Mesenchymal stem cell (in vitro differentiated cells and primary cell): ENCODE measurements around the gene CCDC92B.

Source experiments
- DNase-seq: peaks from one replicate; pipeline ENCODE4 v3.0.0-alpha.2; 2013
- H2AFZ ChIP-seq: one replicate; pipeline ENCODE4 v1.6.1; 2013; ENCODE audit warnings: low read depth, mild to moderate bottlenecking, control low read depth, inconsistent platforms, low read length, moderate library complexity
- H2AK5ac ChIP-seq: 2 replicates; pipeline ENCODE4 v1.6.1; 2013; ENCODE audit warnings: low read length, moderate library complexity, mild to moderate bottlenecking, inconsistent platforms; ENCODE audit not compliant: severe bottlenecking
- H2BK120ac ChIP-seq: one replicate; pipeline ENCODE4 v1.6.1; 2013; ENCODE audit warnings: low read depth, mild to moderate bottlenecking, inconsistent platforms, low read length, moderate library complexity
- H2BK12ac ChIP-seq, 2 experiments: one replicate each; pipeline ENCODE4 v1.6.1; 2013; ENCODE audit warnings: inconsistent platforms in 2 of 2, low read length in 2 of 2, mild to moderate bottlenecking in 2 of 2, moderate library complexity in 2 of 2, control low read depth in 1 of 2
- H2BK15ac ChIP-seq: one replicate; pipeline ENCODE4 v1.6.1; 2013; ENCODE audit warnings: mild to moderate bottlenecking, low read depth, inconsistent platforms; ENCODE audit not compliant: poor library complexity, severe bottlenecking
- H2BK5ac ChIP-seq: 2 replicates; pipeline ENCODE4 v1.6.1; 2013; ENCODE audit warnings: low read depth, mild to moderate bottlenecking, low read length, control low read depth, inconsistent platforms; ENCODE audit not compliant: poor library complexity, severe bottlenecking
- H3K14ac ChIP-seq, 2 experiments: one replicate each; pipeline ENCODE4 v1.6.1; 2013; ENCODE audit warnings: inconsistent platforms in 2 of 2, low read length in 2 of 2, control low read depth in 1 of 2, mild to moderate bottlenecking in 1 of 2, moderate library complexity in 1 of 2
- H3K18ac ChIP-seq, 2 experiments: one replicate each; pipeline ENCODE4 v1.6.1; 2013; ENCODE audit warnings: inconsistent platforms in 2 of 2, low read length in 2 of 2, control low read depth in 1 of 2, low read depth in 1 of 2, mild to moderate bottlenecking in 1 of 2
- H3K23ac ChIP-seq, 2 experiments: one replicate each; pipeline ENCODE4 v1.6.1; 2013; ENCODE audit warnings: inconsistent platforms in 2 of 2, low read length in 2 of 2, mild to moderate bottlenecking in 2 of 2, moderate library complexity in 2 of 2, control low read depth in 1 of 2
- H3K27ac ChIP-seq: 2 replicates; pipeline ENCODE4 v1.5.1; 2013; ENCODE audit warnings: mild to moderate bottlenecking, moderate library complexity, low read length, control low read depth, inconsistent platforms; ENCODE audit not compliant: poor library complexity, severe bottlenecking
- H3K27me3 ChIP-seq, 2 experiments: 2 replicates each; pipeline versions ENCODE4 v1.6.1 to v1.7.0; 2013; ENCODE audit warnings: low read length in 2 of 2, mild to moderate bottlenecking in 2 of 2, moderate library complexity in 2 of 2, control low read depth in 1 of 2, inconsistent platforms in 1 of 2; ENCODE audit not compliant: control insufficient read depth in 1 of 2, insufficient read depth in 1 of 2
- H3K36me3 ChIP-seq, 2 experiments: 2 replicates each; pipeline versions ENCODE4 v1.6.1 to v1.7.0; 2013; ENCODE audit warnings: low read length in 2 of 2, control low read depth in 1 of 2, inconsistent platforms in 1 of 2, low read depth in 1 of 2, mild to moderate bottlenecking in 1 of 2; ENCODE audit not compliant: insufficient read depth in 2 of 2, control insufficient read depth in 1 of 2
- H3K4ac ChIP-seq, 2 experiments: one replicate each; pipeline ENCODE4 v1.6.1; 2013; ENCODE audit warnings: inconsistent platforms in 2 of 2, low read length in 2 of 2, mild to moderate bottlenecking in 2 of 2, moderate library complexity in 2 of 2, control low read depth in 1 of 2, low read depth in 1 of 2
- H3K4me1 ChIP-seq: 2 replicates; pipeline ENCODE4 v1.6.1; 2013; ENCODE audit warnings: low read depth, low read length, control low read depth; ENCODE audit not compliant: control insufficient read depth, insufficient read depth
- H3K4me2 ChIP-seq: 2 replicates; pipeline ENCODE4 v1.6.1; 2013; ENCODE audit warnings: low read length, mild to moderate bottlenecking, inconsistent platforms; ENCODE audit not compliant: poor library complexity, severe bottlenecking
- H3K4me3 ChIP-seq, 2 experiments: 2 replicates each; pipeline versions ENCODE4 v1.5.1 to v1.7.0; 2013; ENCODE audit warnings: low read length in 2 of 2, mild to moderate bottlenecking in 2 of 2, control low read depth in 1 of 2, low read depth in 1 of 2; ENCODE audit not compliant: insufficient read depth in 1 of 2
- H3K79me1 ChIP-seq: replicated peaks from 2 replicates; pipeline ENCODE4 v1.6.1; 2013; ENCODE audit warnings: mild to moderate bottlenecking, control low read depth, low read length, inconsistent platforms; ENCODE audit not compliant: poor library complexity, severe bottlenecking
- H3K9ac ChIP-seq: 2 replicates; pipeline ENCODE4 v1.7.0; 2013; ENCODE audit warnings: mild to moderate bottlenecking, low read length, moderate library complexity
- H3K9me3 ChIP-seq: 2 replicates; pipeline ENCODE4 v1.7.0; 2013; ENCODE audit warnings: mild to moderate bottlenecking, low read length; ENCODE audit not compliant: control insufficient read depth
- H4K8ac ChIP-seq: one replicate; pipeline ENCODE4 v1.6.1; 2013; ENCODE audit warnings: inconsistent platforms, mild to moderate bottlenecking, low read length, moderate library complexity
- H4K91ac ChIP-seq: one replicate; pipeline ENCODE4 v1.6.1; 2013; ENCODE audit warnings: mild to moderate bottlenecking, low read length, inconsistent platforms
- WGBS: methylation state at CpG from one replicate; pipeline ENCODE4 v1.1.7; 2013; ENCODE audit warnings: mixed read lengths; 5-methylcytosine and 5-hydroxymethylcytosine counted together

The CCDC92B gene

GRCh38 chr17:2705888-2706795, 43.3 kb downstream of the CCDC92B start:
- no peak overlapping the region for H3K4ac ChIP-seq

GRCh38 chr17:2705263-2705662, 44.2 kb downstream of the CCDC92B start:
- no peak overlapping the region for H2BK120ac ChIP-seq
- WGBS: 75% methylated on average over 7 of the region's 7 CpGs
- H2BK12ac ChIP-seq: no peak overlapping the region
- peaks cover 38 to 49% of the 10 kb centered on the region in 2 experiments for H3K36me3 ChIP-seq
- H4K8ac ChIP-seq: no peak overlapping the region
- no peak overlapping the region for H2AK5ac ChIP-seq
- H3K27ac ChIP-seq: no peak overlapping the region
- H3K18ac ChIP-seq: no peak overlapping the region
- no peak overlapping the region for H4K91ac ChIP-seq
- peaks cover 61% of the 10 kb centered on the region for H3K4me1 ChIP-seq
- H3K23ac ChIP-seq: no peak overlapping the region
- no peak overlapping the region for H2AFZ ChIP-seq
- no peak overlapping the region for H3K4me3 ChIP-seq
- peak; percentile 74 for DNase-seq
- no peak overlapping the region for H2BK5ac ChIP-seq
- no peak overlapping the region for H3K4ac ChIP-seq
- peaks cover 35% of the 10 kb centered on the region for H3K79me1 ChIP-seq
- H3K4me2 ChIP-seq: no peak overlapping the region
- H3K27me3 ChIP-seq: no peaks in the 10 kb centered on the region
- H3K9me3 ChIP-seq: no peaks in the 10 kb centered on the region
- no peak overlapping the region for H3K14ac ChIP-seq
- H3K9ac ChIP-seq: peak overlapping the region; percentile 45
- no peak overlapping the region for H2BK15ac ChIP-seq

More at GRCh38 chr17:2705888-2706795, 43.3 kb downstream of the CCDC92B start:
- H3K9me3 ChIP-seq: no peaks in the 10 kb centered on the region
- H3K79me1 ChIP-seq: peaks cover 35% of the 10 kb centered on the region
- H4K91ac ChIP-seq: no peak overlapping the region
- peaks cover 29 to 40% of the 10 kb centered on the region in 2 experiments for H3K36me3 ChIP-seq
- H2AFZ ChIP-seq: no peak overlapping the region
- H3K4me1 ChIP-seq: peaks cover 68% of the 10 kb centered on the region
- peak overlapping the region; percentile 9 for H2BK15ac ChIP-seq
- no peak overlapping the region for H3K4me2 ChIP-seq
- peak overlapping the region in 1 of 2 experiments; percentile 22 for H2BK12ac ChIP-seq
- DNase-seq: no peak
- H4K8ac ChIP-seq: no peak overlapping the region
- H3K14ac ChIP-seq: peak overlapping the region in 1 of 2 experiments; percentile 19
- no peak overlapping the region for H2AK5ac ChIP-seq
- H3K18ac ChIP-seq: no peak overlapping the region
- no peak overlapping the region for H3K4me3 ChIP-seq
- H3K9ac ChIP-seq: peak overlapping the region; percentile 45
- H3K27ac ChIP-seq: no peak overlapping the region
- no peaks in the 10 kb centered on the region for H3K27me3 ChIP-seq
- H2BK5ac ChIP-seq: no peak overlapping the region
- 95% methylated on average over 25 of the region's 25 CpGs for WGBS
- no peak overlapping the region for H3K23ac ChIP-seq
- no peak overlapping the region for H2BK120ac ChIP-seq

GRCh38 chr17:2704890-2705248, 44.6 kb downstream of the CCDC92B start:
- peak overlapping the region in 1 of 2 experiments; percentile 12 for H2BK12ac ChIP-seq

GRCh38 chr17:2704031-2704889, 45.2 kb downstream of the CCDC92B start:
- no peak overlapping the region for H4K8ac ChIP-seq
- H3K23ac ChIP-seq: no peak overlapping the region
- H2AK5ac ChIP-seq: no peak overlapping the region
- H3K14ac ChIP-seq: no peak overlapping the region
- H3K79me1 ChIP-seq: peaks cover 35% of the 10 kb centered on the region
- H3K9me3 ChIP-seq: no peaks in the 10 kb centered on the region
- H3K18ac ChIP-seq: no peak overlapping the region
- no peaks in the 10 kb centered on the region for H3K27me3 ChIP-seq
- peaks cover 44 to 56% of the 10 kb centered on the region in 2 experiments for H3K36me3 ChIP-seq
- H2BK120ac ChIP-seq: no peak overlapping the region
- no peak overlapping the region for H3K9ac ChIP-seq
- no peak overlapping the region for H3K4ac ChIP-seq
- H3K4me3 ChIP-seq: no peak overlapping the region
- 96% methylated on average over 38 of the region's 38 CpGs for WGBS
- H4K91ac ChIP-seq: no peak overlapping the region
- peaks cover 51% of the 10 kb centered on the region for H3K4me1 ChIP-seq
- H2BK12ac ChIP-seq: no peak overlapping the region
- no peak overlapping the region for H2BK5ac ChIP-seq
- no peak overlapping the region for H3K4me2 ChIP-seq
- no peak overlapping the region for H2AFZ ChIP-seq
- H3K27ac ChIP-seq: no peak overlapping the region
- H2BK15ac ChIP-seq: no peak overlapping the region
- no peak for DNase-seq

More at GRCh38 chr17:2704890-2705248, 44.6 kb downstream of the CCDC92B start:
- H3K27me3 ChIP-seq: no peaks in the 10 kb centered on the region
- no peak overlapping the region for H4K91ac ChIP-seq
- no peak overlapping the region for H3K4ac ChIP-seq
- H3K18ac ChIP-seq: no peak overlapping the region
- no peak overlapping the region for H2AK5ac ChIP-seq
- 76% methylated on average over 4 of the region's 4 CpGs for WGBS
- no peak overlapping the region for H2BK5ac ChIP-seq
- H2BK15ac ChIP-seq: no peak overlapping the region
- H2BK120ac ChIP-seq: no peak overlapping the region
- no peak overlapping the region for H4K8ac ChIP-seq
- H3K79me1 ChIP-seq: peaks cover 35% of the 10 kb centered on the region
- no peak overlapping the region for H3K4me3 ChIP-seq
- DNase-seq: no peak
- H3K4me2 ChIP-seq: no peak overlapping the region
- H3K9ac ChIP-seq: no peak overlapping the region
- no peaks in the 10 kb centered on the region for H3K9me3 ChIP-seq
- peaks cover 42 to 53% of the 10 kb centered on the region in 2 experiments for H3K36me3 ChIP-seq
- no peak overlapping the region for H3K23ac ChIP-seq
- peak overlapping the region in 1 of 2 experiments; percentile 26 for H3K14ac ChIP-seq
- peaks cover 57% of the 10 kb centered on the region for H3K4me1 ChIP-seq
- no peak overlapping the region for H3K27ac ChIP-seq
- H2AFZ ChIP-seq: no peak overlapping the region
